ENCODE results near the gene NBPF4.

The NBPF4 gene

GRCh38 chr1:108192581-108192980, 51.3 kb downstream of the NBPF4 start:
- CTCF ChIA-PET, result interaction anchor here (0.6 kb wide), 1 partner anchor 397 kb away, joined by 4 read pairs; no protein-coding TSS in a partner anchor
- no peak for TF ChIP-seq CTCF (conservative IDR thresholded peaks at IDR 0.05; ENCODE audit: low read depth)
- no peak overlapping the region for H3K27ac ChIP-seq
- DNase-seq (ENCODE audit: low spot score), result no peak
- POLR2A ChIA-PET (ENCODE audit: low non-redundant PET), result no interaction called here

- CTCF ChIA-PET, result no interaction called here
- H3K27ac ChIP-seq, result no peak overlapping the region
- TF ChIP-seq CTCF (conservative IDR thresholded peaks at IDR 0.05; ENCODE audit: low read depth), result no peak
- no peak for DNase-seq (ENCODE audit: low spot score)
- POLR2A ChIA-PET (ENCODE audit: low non-redundant PET), result no interaction called here
Measured at GRCh38 chr1:108190686-108191416, 53.0 kb downstream of the NBPF4 start.

GRCh38 chr1:108190001-108190634, 53.8 kb downstream of the NBPF4 start:
- H3K27ac ChIP-seq, result no peak overlapping the region
- no peak for TF ChIP-seq CTCF (conservative IDR thresholded peaks at IDR 0.05; ENCODE audit: low read depth)
- DNase-seq (ENCODE audit: low spot score), result no peak
- ChIA-PET POLR2A (ENCODE audit: low non-redundant PET) (no interaction called here), CTCF (interaction anchor here (0.6 to 0.7 kb wide), 2 partner anchors 408 to 457 kb away, joined by 3 read pairs; no protein-coding TSS in a partner anchor)

- ChIA-PET POLR2A (ENCODE audit: low non-redundant PET) (interaction anchor here (0.5 kb wide), 1 partner anchor 912 kb away, joined by 4 read pairs; no protein-coding TSS in a partner anchor), CTCF (no interaction called here)
- TF ChIP-seq CTCF (conservative IDR thresholded peaks at IDR 0.05; ENCODE audit: low read depth), result no peak
- no peak for DNase-seq (ENCODE audit: low spot score)
- H3K27ac ChIP-seq, result no peak overlapping the region
Measured at GRCh38 chr1:108188801-108189200, 55.1 kb downstream of the NBPF4 start.

GRCh38 chr1:108182959-108183700, 60.7 kb downstream of the NBPF4 start:
- POLR2A ChIA-PET (ENCODE audit: low non-redundant PET), result no interaction called here
- no peak for DNase-seq (ENCODE audit: low spot score)
- TF ChIP-seq CTCF (conservative IDR thresholded peaks at IDR 0.05; ENCODE audit: low read depth), result no peak
- CTCF ChIA-PET, result interaction anchor here (0.6 to 0.7 kb wide), 2 partner anchors 584 to 1486 kb away, joined by 3 to 6 read pairs; no protein-coding TSS in a partner anchor
- H3K27ac ChIP-seq, result peak overlapping the region; percentile 72

- no peak for TF ChIP-seq CTCF (conservative IDR thresholded peaks at IDR 0.05; ENCODE audit: low read depth)
- H3K27ac ChIP-seq, result no peak overlapping the region
- POLR2A ChIA-PET (ENCODE audit: low non-redundant PET), result no interaction called here
- DNase-seq (ENCODE audit: low spot score), result no peak
- CTCF ChIA-PET, result no interaction called here
Measured at GRCh38 chr1:108179018-108179417, 64.9 kb downstream of the NBPF4 start.
